Cardiac fibroblast (primary cell): ENCODE measurements around the gene GCGR.
A peak's percentile ranks its signal among the peaks of the same experiment; 100 is the strongest.

ENCODE experiments used
- DNase-seq, 2 donors: peaks; one replicate each; pipeline versions ENCODE4 v3.0.0 to v3.0.0-alpha.2; 2010; ENCODE audit warnings: low read depth in 2 of 2
- H3K4me3 ChIP-seq, 2 donors: replicated peaks in 1 of 2; 1 replicate in 1 of 2; 2 replicates in 1 of 2; pipeline ENCODE4 v1.5.1; 2011; ENCODE audit warnings: low read depth in 2 of 2, low read length in 2 of 2, mild to moderate bottlenecking in 2 of 2, moderate library complexity in 1 of 2
- TF ChIP-seq, protein P1 (sequence below): IDR thresholded peaks from one replicate; pipeline ENCODE4 v1.5.1; 2011; ENCODE audit warnings: low read depth, mild to moderate bottlenecking, low read length, inconsistent platforms

The GCGR gene

DNA sequence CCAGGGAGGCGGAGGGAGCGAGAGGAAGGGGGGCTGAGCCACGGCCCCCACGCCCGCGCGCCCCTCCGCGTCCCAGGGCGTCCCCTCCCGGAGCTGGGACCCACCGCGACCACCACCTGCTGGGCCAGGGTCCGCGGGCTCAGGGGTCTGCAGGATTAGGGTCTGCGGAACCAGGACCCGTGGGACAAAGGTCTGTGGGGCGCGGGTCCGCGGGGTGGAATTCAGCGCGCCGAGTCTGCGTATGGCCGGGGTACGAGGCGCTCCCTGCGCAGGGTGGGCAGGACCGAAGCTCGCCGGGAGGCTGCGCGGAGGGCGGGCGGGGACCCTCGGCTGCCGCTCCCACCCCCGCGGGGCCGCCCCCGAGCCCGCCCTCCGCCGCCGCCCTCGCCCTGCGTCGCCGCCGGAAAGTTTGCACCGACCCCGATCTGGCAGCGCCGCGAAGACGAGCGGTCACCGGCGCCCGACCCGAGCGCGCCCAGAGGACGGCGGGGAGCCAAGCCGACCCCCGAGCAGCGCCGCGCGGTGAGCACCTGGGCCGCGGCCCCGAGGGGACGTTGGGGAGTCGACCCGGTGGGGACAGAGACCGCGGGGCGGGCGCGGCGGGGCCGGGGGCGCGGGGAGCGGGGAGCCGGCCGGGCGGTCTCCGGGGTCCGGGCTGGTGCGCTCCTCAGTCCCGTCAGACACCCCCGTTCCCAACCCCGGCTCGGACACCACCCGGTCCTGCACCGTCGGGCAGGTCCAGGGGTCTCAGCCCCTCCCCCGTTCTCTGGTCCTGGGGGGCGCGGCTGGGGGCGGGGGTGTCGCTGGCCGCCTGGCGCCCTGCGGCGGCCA, at the start of gene GCGR:
TSS of gene GCGR (plus strand) at position 423 of the 831 bp plus-strand sequence. CDS start 4,869 bp downstream, outside the sequence.
- no peak for DNase-seq
- TF ChIP-seq, protein P1, sequence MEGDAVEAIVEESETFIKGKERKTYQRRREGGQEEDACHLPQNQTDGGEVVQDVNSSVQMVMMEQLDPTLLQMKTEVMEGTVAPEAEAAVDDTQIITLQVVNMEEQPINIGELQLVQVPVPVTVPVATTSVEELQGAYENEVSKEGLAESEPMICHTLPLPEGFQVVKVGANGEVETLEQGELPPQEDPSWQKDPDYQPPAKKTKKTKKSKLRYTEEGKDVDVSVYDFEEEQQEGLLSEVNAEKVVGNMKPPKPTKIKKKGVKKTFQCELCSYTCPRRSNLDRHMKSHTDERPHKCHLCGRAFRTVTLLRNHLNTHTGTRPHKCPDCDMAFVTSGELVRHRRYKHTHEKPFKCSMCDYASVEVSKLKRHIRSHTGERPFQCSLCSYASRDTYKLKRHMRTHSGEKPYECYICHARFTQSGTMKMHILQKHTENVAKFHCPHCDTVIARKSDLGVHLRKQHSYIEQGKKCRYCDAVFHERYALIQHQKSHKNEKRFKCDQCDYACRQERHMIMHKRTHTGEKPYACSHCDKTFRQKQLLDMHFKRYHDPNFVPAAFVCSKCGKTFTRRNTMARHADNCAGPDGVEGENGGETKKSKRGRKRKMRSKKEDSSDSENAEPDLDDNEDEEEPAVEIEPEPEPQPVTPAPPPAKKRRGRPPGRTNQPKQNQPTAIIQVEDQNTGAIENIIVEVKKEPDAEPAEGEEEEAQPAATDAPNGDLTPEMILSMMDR: no peak
- no peak within 1 kb of the TSS for H3K4me3 ChIP-seq

DNA sequence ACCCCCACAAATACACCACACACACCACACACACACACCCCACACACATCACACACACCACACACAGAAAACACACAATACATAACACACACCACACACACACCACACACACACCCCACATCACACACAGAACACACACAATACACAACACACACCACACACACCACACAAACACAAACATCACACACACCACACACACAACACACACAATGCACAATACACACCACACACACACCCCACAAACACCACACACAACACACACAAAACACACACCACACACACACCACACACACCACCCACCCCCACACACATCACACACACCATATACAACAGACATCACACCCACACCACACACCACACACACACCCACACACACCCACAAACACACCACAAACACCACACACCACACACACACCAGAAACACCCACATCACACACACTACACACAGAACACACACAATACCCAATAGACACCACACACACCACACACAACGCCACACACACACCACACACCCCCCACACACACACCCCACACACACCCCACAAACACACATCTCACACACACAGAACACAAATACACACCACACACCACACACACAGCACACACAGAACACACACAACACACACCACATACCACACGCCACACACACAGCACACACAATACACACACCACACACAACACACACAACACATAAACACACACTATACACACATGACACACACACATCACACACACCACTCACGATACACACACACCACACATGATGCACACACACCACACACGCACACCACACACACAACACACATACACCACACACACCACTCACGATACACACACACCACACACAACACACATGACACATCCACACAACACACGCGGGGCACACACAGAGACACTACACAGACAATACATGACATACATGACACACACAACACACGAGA, 11.0 kb upstream of the GCGR start:
- no peak overlapping the region for H3K4me3 ChIP-seq
- no peak for DNase-seq
- TF ChIP-seq, protein P1: no peak

DNA sequence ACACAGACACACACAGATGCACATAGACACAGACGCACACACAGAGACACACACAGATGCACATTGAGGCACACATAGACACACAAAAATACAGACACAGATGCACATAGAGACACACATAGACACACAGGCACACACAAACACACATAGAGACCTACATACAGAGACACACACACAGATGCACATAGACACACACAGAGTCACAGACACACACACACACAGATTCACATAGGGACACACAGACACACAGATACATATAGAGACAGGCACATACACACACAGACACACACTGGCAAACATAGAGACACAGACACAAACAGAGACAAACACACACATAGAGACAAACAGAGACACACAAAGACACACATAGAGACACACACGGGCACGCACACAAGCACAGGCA, 9.9 kb upstream of the GCGR start:
- DNase-seq: no peak
- H3K4me3 ChIP-seq: no peak overlapping the region
- TF ChIP-seq, protein P1: no peak

DNA sequence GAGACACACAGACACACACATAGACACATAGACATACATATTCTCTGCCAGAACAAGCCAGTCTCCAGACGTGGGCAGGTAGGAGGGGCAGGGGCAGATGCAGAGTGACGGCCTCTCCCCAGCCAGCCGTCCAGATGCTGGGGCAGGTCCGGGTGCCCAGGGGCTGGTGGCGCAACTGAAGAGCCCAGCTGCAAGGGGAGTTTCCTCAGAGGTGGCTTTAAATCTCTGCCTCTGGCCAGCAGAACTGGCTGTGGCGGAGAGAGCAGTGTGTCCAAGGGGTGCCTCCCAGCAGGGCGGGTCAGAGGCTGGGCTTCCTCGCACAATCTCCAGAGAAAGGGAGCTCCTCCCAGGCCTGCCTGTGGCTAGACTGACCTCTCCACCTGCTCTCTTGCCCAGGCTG, 9.4 kb upstream of the GCGR start:
- DNase-seq: peak in 1 of 2 donors; percentile 28
- TF ChIP-seq, protein P1: no peak
- no peak overlapping the region for H3K4me3 ChIP-seq

DNA sequence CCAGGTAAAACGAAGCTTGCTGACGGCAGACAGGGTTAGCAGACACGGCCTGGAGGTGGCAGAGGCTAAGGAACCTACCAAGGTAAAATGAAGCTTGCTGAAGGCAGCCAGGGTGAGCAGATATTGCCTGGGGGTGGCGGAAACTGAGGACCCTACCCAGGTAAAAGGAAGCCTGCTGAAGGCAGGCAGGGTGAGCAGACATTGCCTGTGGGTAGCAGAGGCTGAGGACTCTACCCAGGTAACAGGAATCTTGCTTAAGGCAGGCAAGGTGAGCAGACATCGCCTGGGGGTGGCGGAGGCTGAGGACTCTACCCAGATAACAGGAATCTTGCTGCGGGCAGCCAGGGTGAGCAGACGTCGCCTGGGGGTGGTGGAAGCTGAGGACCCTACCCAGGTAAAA, 2.6 kb upstream of the GCGR start:
- TF ChIP-seq, protein P1: no peak
- H3K4me3 ChIP-seq: no peak overlapping the region
- no peak for DNase-seq

DNA sequence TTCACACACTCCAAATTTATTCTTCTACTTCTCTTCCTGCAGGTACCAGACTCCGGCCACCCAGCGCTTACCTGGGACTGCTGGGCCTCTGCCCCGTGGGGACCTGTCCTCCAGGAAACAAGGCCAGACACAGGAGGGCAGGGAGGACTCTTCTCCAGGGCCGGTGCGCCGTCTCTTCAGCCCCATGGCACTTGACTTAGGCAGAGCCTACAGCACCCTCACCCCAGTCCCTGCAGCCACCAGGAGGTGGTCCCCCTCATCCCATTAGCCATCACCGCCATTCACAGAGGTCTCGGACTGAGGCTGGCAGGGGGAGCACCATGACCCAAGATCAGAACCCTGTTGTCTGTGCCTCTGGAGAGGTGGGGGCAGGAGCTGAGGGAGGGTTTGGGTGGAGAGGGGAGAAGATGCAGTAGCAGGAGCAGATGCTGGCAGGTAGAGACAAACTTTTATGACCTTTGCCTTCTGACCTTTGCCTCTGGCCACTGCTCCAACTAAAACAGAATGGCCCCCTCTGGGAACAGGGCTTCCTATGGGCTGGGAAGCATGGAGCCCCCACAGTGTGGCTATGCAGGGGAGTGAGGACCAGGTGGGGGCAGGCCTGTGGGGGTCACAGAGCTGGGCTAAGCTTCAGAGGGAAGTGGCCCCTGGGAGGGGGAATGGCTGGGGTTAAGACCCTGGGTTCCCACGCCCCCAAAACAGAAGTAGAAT, 1.7 kb upstream of the GCGR start:
- no peak overlapping the region for H3K4me3 ChIP-seq
- TF ChIP-seq, protein P1: no peak
- no peak for DNase-seq
